ENCODE data around the gene PKD2. TPM values are rescaled to one million over a fixed set of nuclear protein-coding genes. Genes with fewer than 3 reads are reported as not detected.
A peak's percentile ranks its signal among the peaks of the same experiment; 100 is the strongest.
"Not testable (repeated sequence)": the region's sequence is repeated elsewhere in the genome, so short reads cannot be mapped to it uniquely, and the experiment has no call there.

PKD2 gene
- total RNA-seq, 2 donors from 2014 or later, result 7.8 to 19.5 TPM

DNA sequence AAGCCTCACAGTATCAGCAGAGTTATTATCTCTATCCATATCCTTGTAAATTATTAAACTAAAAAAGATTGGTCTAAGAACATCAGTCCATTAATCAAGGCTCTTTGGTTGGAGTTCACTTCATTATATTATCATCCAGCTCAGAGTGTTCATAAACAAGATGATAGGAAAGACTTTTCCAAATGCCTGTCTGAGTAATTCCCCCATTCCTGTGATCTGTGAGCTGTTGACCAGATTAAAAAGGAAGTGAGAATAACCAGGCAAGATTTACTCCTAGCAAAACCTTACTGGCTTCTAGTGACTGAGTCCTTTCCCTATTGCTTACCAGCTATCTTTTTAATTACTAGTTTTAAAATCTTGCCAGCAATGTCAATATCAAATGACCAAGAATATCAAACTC lies 14.9 kb downstream of the PKD2 start:
- no peak for DNase-seq (ENCODE audit: low spot score)
- H3K27me3 Mint-ChIP-seq, result no peaks in the 10 kb centered on the region
- no peak overlapping the region for H3K4me3 Mint-ChIP-seq
- no peak for ATAC-seq
- peaks cover 8% of the 10 kb centered on the region for H3K9me3 Mint-ChIP-seq
- peaks cover 1% of the 10 kb centered on the region in 2 donors for H3K4me1 Mint-ChIP-seq (ENCODE audit: low read depth in 2 of 2)
- peaks cover 14% of the 10 kb centered on the region for H3K36me3 Mint-ChIP-seq
- H3K27ac Mint-ChIP-seq, result no peak overlapping the region

DNA sequence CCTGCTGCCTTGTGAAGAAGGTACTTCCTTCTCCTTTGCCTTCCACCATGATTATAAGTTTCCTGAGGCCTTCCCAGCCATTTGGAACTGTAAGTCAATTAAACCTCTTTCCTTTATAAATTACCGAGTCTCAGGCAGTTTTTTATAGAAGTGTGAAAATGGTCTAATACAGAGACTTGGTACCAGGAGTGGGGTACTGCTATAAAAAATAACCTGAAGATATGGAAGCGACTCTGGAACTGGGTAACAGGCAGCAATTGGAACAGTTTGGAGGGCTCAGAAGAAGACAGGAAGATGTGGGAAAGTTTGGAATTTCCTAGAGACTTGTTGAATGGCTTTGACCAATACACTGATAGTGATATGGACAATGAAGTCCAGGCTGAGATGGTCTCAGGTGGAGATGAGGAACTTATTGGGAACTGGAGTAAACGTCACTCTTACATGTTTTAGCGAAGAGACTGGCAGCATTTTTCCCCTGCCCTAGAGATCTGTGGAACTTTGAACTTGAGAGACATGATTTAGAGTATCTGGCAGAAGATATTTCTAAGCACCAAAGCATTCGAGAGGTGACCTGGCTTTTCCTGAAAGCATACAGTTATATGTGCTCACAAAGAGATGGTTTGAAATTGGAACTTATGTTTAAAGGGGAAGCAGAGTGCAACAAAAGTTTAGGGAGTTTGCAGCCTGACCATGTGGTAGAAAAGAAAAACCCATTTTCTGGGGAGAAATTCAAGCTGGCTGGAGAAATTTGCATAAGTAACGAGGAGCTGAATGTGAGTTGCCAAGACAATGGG lies 18.6 kb downstream of the PKD2 start:
- H3K4me3 Mint-ChIP-seq; H3K27ac Mint-ChIP-seq; H3K27me3 Mint-ChIP-seq; ATAC-seq; H3K9me3 Mint-ChIP-seq; DNase-seq (ENCODE audit: low spot score): not testable (repeated sequence)
- Mint-ChIP-seq H3K4me1 (ENCODE audit: low read depth in 2 of 2) (peaks cover 8 to 12% of the 10 kb centered on the region in 2 donors), H3K36me3 (peaks cover 21% of the 10 kb centered on the region)

DNA sequence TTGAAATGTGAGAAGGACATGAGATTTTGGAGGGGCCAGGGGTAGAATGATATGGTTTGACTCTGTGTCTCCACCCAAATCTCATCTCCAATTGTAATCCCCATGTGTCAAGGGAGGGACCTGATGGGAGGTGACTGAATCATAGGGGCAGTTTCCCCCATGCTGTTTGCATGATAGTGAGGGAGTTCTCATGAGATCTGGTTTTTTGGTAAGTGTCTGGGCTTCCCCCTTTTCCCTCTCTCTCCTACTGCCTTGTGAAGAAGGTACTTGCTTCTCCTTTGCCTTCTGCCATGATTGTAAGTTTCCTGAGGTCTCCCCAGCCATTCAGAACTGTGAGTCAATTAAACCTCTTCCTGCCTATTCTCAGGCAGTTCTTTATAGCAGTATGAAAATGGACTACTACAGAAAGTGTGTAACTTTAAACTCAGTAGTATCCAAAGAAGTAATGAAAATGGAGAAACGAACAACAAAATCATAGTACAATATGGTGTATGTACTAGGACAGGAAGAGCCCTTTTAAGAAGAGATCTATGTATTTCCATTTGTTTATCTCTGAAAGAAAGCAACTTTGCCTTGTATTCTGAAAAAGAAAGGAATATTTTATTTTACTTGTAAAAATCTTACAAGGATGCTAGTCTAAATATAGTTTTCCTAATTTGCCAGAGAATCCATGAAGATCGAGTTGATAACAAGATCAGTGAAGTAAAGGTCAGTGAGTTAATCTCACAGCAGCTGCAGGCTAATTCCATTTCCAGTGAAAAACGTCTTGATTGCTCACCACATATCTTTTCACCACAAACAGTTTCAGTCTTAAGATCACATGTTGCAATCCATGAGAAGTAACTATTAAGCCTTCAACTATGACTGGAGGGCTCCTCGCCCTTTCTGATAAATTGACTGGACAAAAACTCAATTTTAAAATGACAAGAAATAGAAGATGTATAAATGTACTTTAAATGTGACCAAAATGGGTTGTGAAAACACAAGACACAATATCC lies 20.5 kb downstream of the PKD2 start:
- DNase-seq (ENCODE audit: low spot score) (no peak), ATAC-seq (peak in 1 of 2 donors; percentile 66)
- H3K27ac Mint-ChIP-seq, result no peak overlapping the region
- peaks cover 21% of the 10 kb centered on the region for H3K36me3 Mint-ChIP-seq
- no peaks in the 10 kb centered on the region for H3K27me3 Mint-ChIP-seq
- peaks cover 10% of the 10 kb centered on the region for H3K9me3 Mint-ChIP-seq
- peaks cover 8 to 12% of the 10 kb centered on the region in 2 donors for H3K4me1 Mint-ChIP-seq (ENCODE audit: low read depth in 2 of 2)
- H3K4me3 Mint-ChIP-seq, result no peak overlapping the region

DNA sequence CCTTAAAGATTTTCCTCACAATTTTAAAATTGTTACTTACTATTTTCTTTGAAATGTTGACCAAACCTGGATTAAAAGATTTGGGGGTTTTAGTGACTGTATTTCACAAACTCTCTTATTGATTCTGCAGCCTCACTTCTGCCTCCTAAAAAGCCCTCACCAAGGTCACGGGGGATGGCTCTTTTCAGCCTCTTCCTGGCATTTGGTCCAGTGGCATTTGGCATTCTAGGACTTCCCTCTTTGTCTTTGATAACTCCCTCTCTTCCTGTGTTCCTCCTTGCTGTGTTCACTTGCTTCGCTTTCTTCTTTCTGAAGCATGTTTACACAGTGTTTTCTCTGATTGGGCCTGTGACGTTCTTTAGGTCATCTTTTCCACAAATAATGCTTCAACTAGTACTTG lies 21.5 kb downstream of the PKD2 start:
- H3K27ac Mint-ChIP-seq, result peak overlapping the region in 1 of 2 donors; percentile 5
- peaks cover 10% of the 10 kb centered on the region for H3K9me3 Mint-ChIP-seq
- no peak for ATAC-seq
- no peak overlapping the region for H3K4me3 Mint-ChIP-seq
- peaks cover 21% of the 10 kb centered on the region for H3K36me3 Mint-ChIP-seq
- DNase-seq (ENCODE audit: low spot score), result no peak
- H3K27me3 Mint-ChIP-seq, result no peaks in the 10 kb centered on the region
- peaks cover 8 to 12% of the 10 kb centered on the region in 2 donors for H3K4me1 Mint-ChIP-seq (ENCODE audit: low read depth in 2 of 2)

DNA sequence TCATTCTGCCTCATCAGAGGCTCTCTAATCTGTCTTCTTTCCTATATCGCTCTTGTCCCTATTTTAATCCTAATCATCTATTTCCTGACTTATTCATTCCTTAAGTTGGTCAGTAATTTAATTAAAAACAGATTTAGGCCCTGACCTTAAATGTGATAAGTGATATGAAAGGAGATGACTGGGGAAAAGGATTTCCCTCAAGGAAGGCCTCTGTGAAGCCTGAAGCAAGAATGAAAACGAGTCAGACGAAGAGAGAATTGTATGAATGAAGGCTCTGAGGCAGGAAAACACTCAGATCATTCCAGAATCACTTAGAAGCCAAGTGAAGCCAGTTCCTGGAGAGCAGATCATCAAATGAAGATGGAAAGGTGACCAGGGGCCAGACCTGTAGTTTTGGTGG lies 22.1 kb downstream of the PKD2 start:
- ATAC-seq, result no peak

DNA sequence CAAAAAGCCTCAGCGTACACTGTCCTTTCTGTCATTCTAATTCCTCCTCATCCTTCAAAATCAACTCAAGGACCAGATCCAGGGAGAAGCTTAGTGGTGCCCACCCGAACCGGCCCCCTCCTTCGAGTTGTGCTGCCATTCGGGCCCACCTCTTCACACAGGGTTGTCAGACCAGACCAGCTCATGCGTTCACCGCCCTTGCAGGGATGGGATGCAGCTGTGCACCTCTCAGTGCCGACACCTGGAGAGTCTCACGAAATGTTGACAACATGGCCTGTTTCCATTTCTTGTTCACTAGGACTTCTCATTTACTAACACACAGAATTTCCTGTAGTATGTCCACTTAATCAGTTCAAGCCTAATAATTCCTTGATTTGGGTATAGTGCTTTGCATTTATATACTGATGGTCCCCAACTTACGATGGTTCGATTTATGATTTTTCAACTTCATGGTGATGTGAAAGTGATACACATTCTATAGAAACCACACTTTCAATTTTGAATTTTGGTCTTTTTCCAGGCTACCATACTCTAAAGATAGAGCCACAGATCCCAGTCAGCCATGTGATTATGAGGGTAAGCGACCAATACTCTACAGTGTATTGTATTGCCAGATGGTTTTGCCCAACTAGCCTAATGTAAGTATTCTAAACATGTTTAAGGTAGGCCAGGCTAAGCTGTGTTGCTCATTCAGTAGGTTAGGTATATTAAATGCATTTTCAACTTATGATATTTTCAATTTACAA lies 23.3 kb downstream of the PKD2 start:
- Mint-ChIP-seq H3K9me3 (peaks cover 9% of the 10 kb centered on the region), H3K27me3 (no peaks in the 10 kb centered on the region), H3K36me3 (peaks cover 19% of the 10 kb centered on the region), H3K4me3 (no peak overlapping the region), H3K4me1 (ENCODE audit: low read depth in 2 of 2) (peaks cover 8 to 18% of the 10 kb centered on the region in 2 donors), H3K27ac (no peak overlapping the region)
- ATAC-seq (peak in 1 of 2 donors; percentile 32), DNase-seq (ENCODE audit: low spot score) (no peak)

More for the DNA sequence above, 22.1 kb downstream of the PKD2 start:
- peaks cover 10% of the 10 kb centered on the region for H3K9me3 Mint-ChIP-seq
- peak overlapping the region in 1 of 2 donors; percentile 5 for H3K27ac Mint-ChIP-seq
- H3K36me3 Mint-ChIP-seq, result peaks cover 18% of the 10 kb centered on the region
- peaks cover 8 to 12% of the 10 kb centered on the region in 2 donors for H3K4me1 Mint-ChIP-seq (ENCODE audit: low read depth in 2 of 2)
- H3K4me3 Mint-ChIP-seq, result no peak overlapping the region
- DNase-seq (ENCODE audit: low spot score), result no peak
- H3K27me3 Mint-ChIP-seq, result no peaks in the 10 kb centered on the region

DNA sequence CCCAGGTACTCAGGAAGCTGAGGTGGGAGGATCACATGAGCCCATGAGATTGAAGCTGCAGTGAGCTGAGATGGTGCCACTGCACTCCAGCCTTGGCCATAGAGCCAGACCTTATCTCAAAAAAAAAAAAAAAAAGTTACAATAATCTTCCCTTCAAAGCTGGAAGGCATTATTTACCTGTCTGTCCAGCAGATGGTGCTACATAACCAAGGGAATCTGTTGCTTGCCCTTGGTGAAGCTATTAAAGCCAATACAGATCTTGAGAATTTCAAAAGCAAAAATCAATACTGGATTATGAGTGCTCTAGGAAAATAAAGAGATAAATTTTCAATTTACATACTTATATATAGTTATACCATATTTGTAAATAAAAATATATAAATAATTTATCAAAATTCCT lies 25.9 kb downstream of the PKD2 start:
- Mint-ChIP-seq H3K4me1 (ENCODE audit: low read depth in 2 of 2) (peaks cover 0 to 7% of the 10 kb centered on the region in 2 donors), H3K36me3 (peaks cover 4% of the 10 kb centered on the region), H3K4me3 (no peak overlapping the region), H3K27me3 (no peaks in the 10 kb centered on the region), H3K27ac (no peak overlapping the region), H3K9me3 (no peaks in the 10 kb centered on the region)
- no peak for DNase-seq (ENCODE audit: low spot score)
- peak in 1 of 2 donors; percentile 41 for ATAC-seq

DNA sequence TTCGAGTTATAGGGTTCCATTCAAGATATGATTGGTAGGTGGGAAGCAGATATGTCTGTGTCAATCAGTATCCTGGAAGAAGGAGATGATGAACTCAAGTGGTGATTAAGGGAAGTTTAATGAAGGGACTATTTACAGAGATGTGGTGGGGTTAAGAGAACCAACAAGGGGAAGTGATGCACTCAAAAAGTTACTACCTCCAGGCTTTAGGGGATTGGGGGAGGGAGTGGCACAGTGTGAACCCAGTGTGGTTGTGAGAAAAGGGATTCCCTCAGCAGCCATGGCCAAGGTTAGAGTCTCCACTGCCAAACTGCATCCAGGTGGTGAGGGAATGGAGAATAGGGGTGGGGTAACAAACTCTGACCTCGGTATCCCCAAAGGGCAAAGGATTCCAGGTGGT lies 27.9 kb downstream of the PKD2 start:
- peaks cover 12% of the 10 kb centered on the region for H3K36me3 Mint-ChIP-seq
- H3K27ac Mint-ChIP-seq, result no peak overlapping the region
- H3K4me3 Mint-ChIP-seq, result no peak overlapping the region
- peaks cover 0 to 6% of the 10 kb centered on the region in 2 donors for H3K4me1 Mint-ChIP-seq (ENCODE audit: low read depth in 2 of 2)
- H3K9me3 Mint-ChIP-seq, result no peaks in the 10 kb centered on the region
- no peak for DNase-seq (ENCODE audit: low spot score)
- H3K27me3 Mint-ChIP-seq, result no peaks in the 10 kb centered on the region
- ATAC-seq, result no peak

DNA sequence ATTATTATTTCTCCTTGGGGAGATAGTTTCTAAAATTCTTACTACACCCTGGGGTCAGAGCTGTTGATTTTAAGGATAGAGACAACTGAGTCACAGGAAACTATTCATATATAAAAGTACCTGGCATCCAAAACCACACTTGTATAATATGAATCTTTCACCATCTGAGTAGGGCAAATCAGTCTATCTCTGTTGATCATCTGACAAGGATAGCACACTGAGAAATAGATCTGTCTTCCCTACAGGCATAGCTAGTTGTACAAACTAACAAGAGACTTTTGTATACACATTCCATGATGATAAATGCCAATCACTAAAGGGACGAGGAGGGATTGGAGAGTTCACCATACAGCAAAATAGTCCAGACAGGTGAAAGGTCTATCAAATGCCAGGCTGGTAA lies 30.0 kb downstream of the PKD2 start:
- DNase-seq (ENCODE audit: low spot score) (no peak), ATAC-seq (no peak)
- H3K27me3 Mint-ChIP-seq, result no peaks in the 10 kb centered on the region
- H3K36me3 Mint-ChIP-seq, result peaks cover 12% of the 10 kb centered on the region
- peaks cover 0 to 6% of the 10 kb centered on the region in 2 donors for H3K4me1 Mint-ChIP-seq (ENCODE audit: low read depth in 2 of 2)
- no peak overlapping the region for H3K4me3 Mint-ChIP-seq
- H3K27ac Mint-ChIP-seq, result no peak overlapping the region
- no peaks in the 10 kb centered on the region for H3K9me3 Mint-ChIP-seq

DNA sequence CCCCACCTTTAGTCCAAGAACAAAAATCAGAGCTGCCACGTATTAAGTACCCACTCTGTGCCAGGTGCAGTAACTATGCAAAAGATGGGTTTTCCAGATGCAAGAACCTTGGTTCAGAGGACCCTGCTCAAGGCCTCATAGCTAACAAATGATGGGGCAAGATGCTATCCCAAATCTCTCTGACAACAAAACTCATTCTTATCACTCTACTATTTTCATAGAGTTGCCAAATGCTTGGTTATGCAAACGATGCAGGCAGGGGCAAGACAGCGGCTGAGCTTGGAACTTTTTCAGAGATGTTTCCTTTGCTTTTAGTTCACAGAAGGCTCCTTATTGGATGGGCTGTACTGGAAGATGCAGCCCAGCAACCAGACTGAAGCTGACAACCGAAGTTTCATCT lies 30.5 kb downstream of the PKD2 start:
- no peaks in the 10 kb centered on the region for H3K27me3 Mint-ChIP-seq
- H3K9me3 Mint-ChIP-seq, result no peaks in the 10 kb centered on the region
- ATAC-seq (no peak), DNase-seq (ENCODE audit: low spot score) (no peak)
- H3K27ac Mint-ChIP-seq, result no peak overlapping the region
- peaks cover 0 to 6% of the 10 kb centered on the region in 2 donors for H3K4me1 Mint-ChIP-seq (ENCODE audit: low read depth in 2 of 2)
- no peak overlapping the region for H3K4me3 Mint-ChIP-seq
- H3K36me3 Mint-ChIP-seq, result peaks cover 12% of the 10 kb centered on the region

DNA sequence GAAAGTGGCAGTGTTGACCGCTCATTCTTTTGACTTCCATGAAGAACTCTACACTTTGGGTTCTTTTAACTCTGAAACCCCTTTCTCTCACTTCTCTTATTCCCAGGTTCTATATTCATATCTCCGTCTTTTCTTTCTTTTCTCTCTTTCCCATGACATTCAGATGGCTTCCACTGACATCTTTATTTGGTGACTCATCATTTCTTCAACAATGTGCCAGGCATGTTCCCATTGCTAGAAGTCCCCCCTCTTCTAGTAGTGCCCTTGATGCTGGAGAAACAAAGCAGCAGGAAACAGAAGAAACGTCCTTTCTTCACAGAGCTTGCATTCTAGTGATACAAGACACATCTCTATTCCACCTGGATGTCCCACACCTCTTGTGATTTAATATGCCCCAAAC lies 33.3 kb downstream of the PKD2 start:
- Mint-ChIP-seq H3K9me3 (no peaks in the 10 kb centered on the region), H3K4me1 (ENCODE audit: low read depth in 2 of 2) (peaks cover 3 to 5% of the 10 kb centered on the region in 2 donors), H3K4me3 (no peak overlapping the region), H3K27ac (no peak overlapping the region), H3K36me3 (peaks cover 8% of the 10 kb centered on the region), H3K27me3 (no peaks in the 10 kb centered on the region)
- DNase-seq (ENCODE audit: low spot score), result no peak
- no peak for ATAC-seq

DNA sequence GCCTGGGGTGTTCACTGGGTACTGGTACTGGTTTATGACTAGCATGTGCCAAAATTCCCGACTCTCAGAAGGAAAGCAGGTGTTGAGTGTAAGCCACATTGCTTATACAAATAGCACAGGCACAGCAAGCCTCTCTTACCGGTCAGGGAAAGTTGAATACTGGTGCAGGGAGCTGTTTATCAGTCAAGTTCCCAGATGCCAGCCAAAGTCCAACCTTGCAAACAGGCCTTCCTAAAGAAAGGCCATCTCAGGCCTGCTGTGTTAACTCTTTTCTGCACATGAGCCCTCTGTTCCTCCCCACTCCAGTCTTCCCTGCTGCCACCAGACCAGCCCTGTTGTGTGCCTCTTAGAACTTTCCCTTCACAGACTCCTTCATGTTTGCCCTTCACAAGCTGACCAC lies 34.2 kb downstream of the PKD2 start:
- DNase-seq (ENCODE audit: low spot score) (no peak), ATAC-seq (no peak)
- Mint-ChIP-seq H3K4me1 (ENCODE audit: low read depth in 2 of 2) (peaks cover 3 to 5% of the 10 kb centered on the region in 2 donors), H3K4me3 (no peak overlapping the region), H3K27me3 (no peaks in the 10 kb centered on the region), H3K9me3 (no peaks in the 10 kb centered on the region), H3K36me3 (peaks cover 8% of the 10 kb centered on the region), H3K27ac (no peak overlapping the region)

DNA sequence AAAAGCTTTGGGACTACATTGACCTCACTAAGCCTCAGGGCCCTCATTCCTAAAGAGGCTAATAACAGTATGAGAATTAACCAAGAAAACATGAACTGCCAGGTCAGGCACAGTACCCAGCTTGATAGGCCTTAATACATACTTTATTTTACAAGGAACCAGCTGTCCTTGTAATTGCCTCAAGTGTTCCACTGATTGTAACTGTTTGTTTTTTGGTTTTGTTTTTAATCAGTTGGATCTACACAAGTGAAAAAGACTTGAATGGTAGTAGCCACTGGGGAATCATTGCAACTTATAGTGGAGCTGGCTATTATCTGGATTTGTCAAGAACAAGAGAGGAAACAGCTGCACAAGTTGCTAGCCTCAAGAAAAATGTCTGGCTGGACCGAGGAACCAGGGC lies 35.6 kb downstream of the PKD2 start:
- H3K9me3 Mint-ChIP-seq, result no peaks in the 10 kb centered on the region
- H3K4me1 Mint-ChIP-seq (ENCODE audit: low read depth in 2 of 2), result peaks cover 3 to 5% of the 10 kb centered on the region in 2 donors
- ATAC-seq (no peak), DNase-seq (ENCODE audit: low spot score) (no peak)
- H3K27me3 Mint-ChIP-seq, result no peaks in the 10 kb centered on the region
- no peak overlapping the region for H3K27ac Mint-ChIP-seq
- peaks cover 8% of the 10 kb centered on the region for H3K36me3 Mint-ChIP-seq
- no peak overlapping the region for H3K4me3 Mint-ChIP-seq

Measured in natural killer cell treated with Interleukin-12 subunit alpha and Interleukin-12 subunit beta and Interleukin-15 and Interleukin-18, amount 100 ng/mL, for 72 hours (primary cell).